ENCODE data around the gene CPNE8. TPM values are rescaled to one million over a fixed set of nuclear protein-coding genes. Genes with fewer than 3 reads are reported as not detected.

The CPNE8 gene
- 10 to 100 TPM; 11.7 to 16.1 (median 14.1) TPM for polyA plus RNA-seq (ENCODE audit: insufficient read length in 4 of 4)

GRCh38 chr12:38905480-38906351, at the start of gene CPNE8:
Gene CPNE8, minus strand, starts transcription at chr12:38905591. Its CDS starts 57 bp downstream, at chr12:38905534.
- DNase-seq (ENCODE audit: low read depth in 4 of 4, low spot score in 3 of 4): peak; percentile 14 to 38 (median 19)

- no peak for DNase-seq (ENCODE audit: low read depth in 4 of 4, low spot score in 3 of 4)
Measured at GRCh38 chr12:38954238-38954873, 49.0 kb upstream of the CPNE8 start.

GRCh38 chr12:38949363-38949762, 44.0 kb upstream of the CPNE8 start:
- DNase-seq (ENCODE audit: low read depth in 4 of 4, low spot score in 3 of 4): no peak

- DNase-seq (ENCODE audit: low read depth in 4 of 4, low spot score in 3 of 4): no peak
Measured at GRCh38 chr12:38934686-38935085, 29.3 kb upstream of the CPNE8 start.

- DNase-seq (ENCODE audit: low read depth in 4 of 4, low spot score in 3 of 4): no peak
Measured at GRCh38 chr12:38934078-38934584, 28.7 kb upstream of the CPNE8 start.

- no peak for DNase-seq (ENCODE audit: low read depth in 4 of 4, low spot score in 3 of 4)
Measured at GRCh38 chr12:38932320-38932719, 26.9 kb upstream of the CPNE8 start.

- no peak for DNase-seq (ENCODE audit: low read depth in 4 of 4, low spot score in 3 of 4)
Measured at GRCh38 chr12:38931461-38931860, 26.1 kb upstream of the CPNE8 start.

GRCh38 chr12:38930990-38931389, 25.6 kb upstream of the CPNE8 start:
- no peak for DNase-seq (ENCODE audit: low read depth in 4 of 4, low spot score in 3 of 4)

- no peak for DNase-seq (ENCODE audit: low read depth in 4 of 4, low spot score in 3 of 4)
Measured at GRCh38 chr12:38926501-38926900, 21.1 kb upstream of the CPNE8 start.

- DNase-seq (ENCODE audit: low read depth in 4 of 4, low spot score in 3 of 4): peak in 3 of 4 donors; percentile 4 to 41 (median 36)
Measured at GRCh38 chr12:38921025-38921677, 15.8 kb upstream of the CPNE8 start.

GRCh38 chr12:38919191-38919590, 13.8 kb upstream of the CPNE8 start:
- DNase-seq (ENCODE audit: low read depth in 4 of 4, low spot score in 3 of 4): no peak

- no peak for DNase-seq (ENCODE audit: low read depth in 4 of 4, low spot score in 3 of 4)
Measured at GRCh38 chr12:38915429-38916182, 10.2 kb upstream of the CPNE8 start.

- no peak for DNase-seq (ENCODE audit: low read depth in 4 of 4, low spot score in 3 of 4)
Measured at GRCh38 chr12:38912116-38912515, 6.7 kb upstream of the CPNE8 start.

GRCh38 chr12:38911611-38912010, 6.2 kb upstream of the CPNE8 start:
- DNase-seq (ENCODE audit: low read depth in 4 of 4, low spot score in 3 of 4): no peak

GRCh38 chr12:38907201-38907923, 2.0 kb upstream of the CPNE8 start:
- DNase-seq (ENCODE audit: low read depth in 4 of 4, low spot score in 3 of 4): no peak

- peak; percentile 76 to 83 (median 82) for DNase-seq (ENCODE audit: low read depth in 4 of 4, low spot score in 3 of 4)
Measured at GRCh38 chr12:38906482-38907200, 1.2 kb upstream of the CPNE8 start.

GRCh38 chr12:38904537-38905479, 583 bp downstream of the CPNE8 start:
- DNase-seq (ENCODE audit: low read depth in 4 of 4, low spot score in 3 of 4): peak; percentile 20 to 33 (median 24)

GRCh38 chr12:38903596-38903995, 1.8 kb downstream of the CPNE8 start:
- no peak for DNase-seq (ENCODE audit: low read depth in 4 of 4, low spot score in 3 of 4)
